ENCODE data around the gene TAF6. TPM values are rescaled to one million over a fixed set of nuclear protein-coding genes. Genes with fewer than 3 reads are reported as not detected.

Gene TAF6
- total RNA-seq (2014; rRNA removed; shearing (Covaris generic)) = 37.5 and 39.6 TPM in 2 replicates

DNA sequence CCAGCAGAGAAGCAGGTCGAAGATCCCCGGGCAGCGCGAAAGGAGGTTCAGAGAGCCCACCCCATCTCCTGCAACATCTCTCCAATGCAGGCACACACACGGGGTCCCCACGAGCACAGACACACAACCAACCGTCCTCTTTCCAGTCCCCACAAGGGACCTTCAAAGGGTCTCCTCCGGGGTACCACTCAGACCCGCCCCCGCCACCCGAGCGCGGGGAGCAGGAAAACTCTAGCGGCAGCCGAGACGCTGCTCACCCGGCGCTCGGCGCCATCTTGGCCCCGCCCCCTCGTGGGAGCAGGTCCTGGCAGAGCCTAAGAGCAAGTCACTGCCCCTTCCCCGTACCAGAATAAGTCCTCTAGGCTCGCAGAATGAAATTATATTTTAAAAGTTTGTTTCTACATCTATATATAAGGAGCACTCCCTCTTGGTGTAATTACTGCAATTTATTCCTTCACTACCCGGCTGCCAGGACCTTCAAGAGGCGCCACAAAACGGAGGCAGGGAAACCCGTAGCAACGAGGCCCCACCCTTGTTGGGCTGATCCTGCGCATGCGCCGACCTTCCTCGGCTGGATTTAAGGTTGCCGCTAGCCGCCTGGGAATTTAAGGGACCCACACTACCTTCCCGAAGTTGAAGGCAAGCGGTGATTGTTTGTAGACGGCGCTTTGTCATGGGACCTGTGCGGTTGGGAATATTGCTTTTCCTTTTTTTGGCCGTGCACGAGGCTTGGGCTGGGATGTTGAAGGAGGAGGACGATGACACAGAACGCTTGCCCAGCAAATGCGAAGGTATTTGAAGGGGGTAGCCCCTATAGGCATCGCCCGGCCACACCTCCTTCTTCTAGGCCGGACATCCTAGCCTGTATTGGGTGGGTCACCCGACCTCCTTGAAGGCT lies at the start of gene TAF6, which contains the start of gene CNPY4:
TSS of gene TAF6 (minus strand) at position 287 of the 898 bp plus-strand sequence. CDS start 5,149 bp downstream, outside the sequence.
TSS of gene CNPY4 (plus strand) at position 563 of the 898 bp plus-strand sequence. CDS start at position 674, 111 bp downstream.

DNA sequence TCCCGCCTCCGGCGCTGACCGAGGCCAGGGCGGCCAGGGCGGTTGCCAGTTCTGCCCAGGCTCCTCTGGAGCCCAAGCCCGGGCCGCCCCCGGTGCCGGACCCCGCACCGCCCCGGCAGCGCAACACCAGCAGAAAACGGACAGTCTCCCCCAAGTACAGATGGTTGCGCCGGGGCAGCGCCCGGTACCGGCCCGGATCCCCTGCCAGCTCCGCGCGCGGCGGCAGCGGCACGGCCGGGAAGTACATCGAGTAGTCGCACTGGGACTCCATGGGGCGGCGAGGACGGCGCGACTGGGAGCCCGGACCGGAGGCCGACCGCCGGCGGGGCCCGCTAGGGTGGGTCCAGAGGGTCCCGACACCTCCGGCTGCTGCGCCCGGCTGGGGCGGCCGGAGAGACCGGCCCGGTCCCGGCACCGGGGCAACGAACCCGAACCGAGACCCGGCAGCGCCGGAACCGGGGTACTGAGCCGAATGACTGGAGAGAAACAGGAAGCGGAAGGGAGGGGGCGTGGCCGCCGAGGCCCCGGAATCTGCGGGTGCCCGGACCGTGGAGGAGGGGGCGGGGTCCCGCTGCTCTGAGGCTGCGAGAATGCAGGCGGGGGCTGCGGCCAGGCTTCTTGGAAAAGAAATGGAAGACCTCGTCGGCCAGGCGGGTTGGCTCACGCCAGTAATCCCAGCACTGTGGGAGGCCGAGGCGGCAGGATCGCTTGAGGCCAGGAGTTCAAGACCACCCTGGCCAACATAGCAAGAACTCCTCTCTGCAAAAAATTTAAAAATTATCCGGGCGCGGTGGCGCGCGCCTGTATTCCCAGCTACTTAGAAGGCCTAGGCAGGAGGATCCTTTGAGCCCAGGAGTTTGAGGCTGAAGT lies 39.3 kb upstream of the TAF6 start, which contains the start of gene TRAPPC14:
TSS of gene TRAPPC14 (minus strand) at position 495 of the 870 bp plus-strand sequence. CDS start at position 271, 224 bp downstream.

DNA sequence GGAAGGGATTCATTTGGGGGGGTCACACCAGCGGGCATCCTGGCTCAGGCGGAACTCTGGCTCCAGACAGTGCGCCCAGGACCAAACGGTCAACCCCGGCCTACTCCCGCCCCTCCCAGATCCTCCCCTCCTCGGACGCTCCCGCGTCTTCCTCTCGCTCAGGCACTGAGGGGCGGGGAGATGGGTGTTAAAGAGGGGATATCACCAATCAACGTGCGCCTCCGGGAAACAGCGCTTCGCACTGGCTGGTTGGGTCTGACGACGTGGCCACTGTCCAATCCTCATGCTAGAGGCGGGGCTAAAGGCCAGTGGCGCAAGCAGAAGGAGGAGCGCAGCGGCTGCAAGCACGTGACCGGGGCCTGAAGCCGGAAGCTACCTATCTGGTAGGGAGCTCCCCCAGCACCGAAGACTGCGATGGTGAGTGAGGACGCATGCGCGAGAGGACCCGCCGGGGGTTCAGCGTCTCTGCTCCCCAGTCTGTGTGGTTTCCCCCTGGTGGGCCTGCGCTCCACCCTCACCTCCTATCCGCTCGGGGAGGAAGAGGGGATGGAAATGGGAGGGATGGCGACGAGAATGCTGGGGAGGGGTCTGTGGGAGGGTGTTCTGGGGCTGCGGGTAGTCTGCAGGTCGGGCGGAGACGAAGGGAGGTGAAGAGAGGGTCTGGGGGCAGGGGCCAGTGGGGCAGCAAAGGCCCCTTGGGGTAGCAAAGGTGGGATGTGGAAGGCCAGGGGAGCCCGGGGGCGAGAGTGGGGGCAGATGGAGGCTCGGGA lies 29.6 kb upstream of the TAF6 start, which contains the start of gene LAMTOR4:
TSS of gene LAMTOR4 (plus strand) at position 360 of the 770 bp plus-strand sequence. CDS start at position 415, 55 bp downstream.

DNA sequence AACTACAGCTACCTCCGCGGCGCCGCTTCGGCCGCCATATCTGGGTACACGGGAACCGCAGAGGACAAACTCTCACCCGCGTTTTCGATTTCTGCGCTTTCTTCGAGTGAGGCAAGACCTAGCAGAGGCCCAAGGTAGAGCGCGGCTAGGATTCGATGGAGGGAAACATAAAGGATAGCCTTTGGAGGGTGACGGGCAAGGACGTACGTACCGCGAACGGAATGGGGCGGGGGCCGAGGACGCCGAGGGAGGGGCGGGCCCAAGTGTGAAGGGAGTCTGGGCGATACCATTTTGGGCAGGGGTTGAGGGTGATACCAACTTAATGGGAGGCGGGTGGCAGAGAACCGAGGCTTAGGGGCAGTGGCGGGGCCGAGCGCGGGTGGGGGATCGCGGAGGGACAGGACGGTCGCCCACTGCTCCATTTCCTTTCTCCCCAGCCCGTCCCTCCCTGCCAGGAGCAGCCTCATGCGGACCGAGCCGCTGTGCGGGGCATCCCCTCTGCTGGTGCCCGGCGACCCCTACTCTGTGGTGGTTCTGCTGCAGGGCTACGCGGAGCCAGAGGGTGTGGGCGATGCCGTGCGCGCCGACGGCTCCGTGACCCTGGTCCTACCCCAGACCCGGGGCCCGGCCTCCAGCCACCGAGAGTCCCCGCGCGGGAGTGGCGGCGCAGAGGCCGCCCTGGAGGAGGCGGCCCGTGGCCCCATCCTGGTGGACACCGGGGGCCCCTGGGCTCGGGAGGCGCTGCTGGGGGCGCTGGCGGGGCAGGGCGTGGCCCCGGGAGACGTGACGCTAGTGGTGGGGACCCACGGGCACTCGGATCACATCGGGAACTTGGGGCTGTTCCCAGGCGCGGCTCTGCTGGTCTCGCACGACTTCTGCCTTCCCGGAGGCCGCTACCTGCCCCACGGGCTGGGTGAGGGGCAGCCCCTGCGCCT lies 8.0 kb upstream of the TAF6 start, which contains the start of gene MBLAC1:
TSS of gene MBLAC1 (plus strand) at position 37 of the 935 bp plus-strand sequence. CDS start at position 466, 429 bp downstream.

DNA sequence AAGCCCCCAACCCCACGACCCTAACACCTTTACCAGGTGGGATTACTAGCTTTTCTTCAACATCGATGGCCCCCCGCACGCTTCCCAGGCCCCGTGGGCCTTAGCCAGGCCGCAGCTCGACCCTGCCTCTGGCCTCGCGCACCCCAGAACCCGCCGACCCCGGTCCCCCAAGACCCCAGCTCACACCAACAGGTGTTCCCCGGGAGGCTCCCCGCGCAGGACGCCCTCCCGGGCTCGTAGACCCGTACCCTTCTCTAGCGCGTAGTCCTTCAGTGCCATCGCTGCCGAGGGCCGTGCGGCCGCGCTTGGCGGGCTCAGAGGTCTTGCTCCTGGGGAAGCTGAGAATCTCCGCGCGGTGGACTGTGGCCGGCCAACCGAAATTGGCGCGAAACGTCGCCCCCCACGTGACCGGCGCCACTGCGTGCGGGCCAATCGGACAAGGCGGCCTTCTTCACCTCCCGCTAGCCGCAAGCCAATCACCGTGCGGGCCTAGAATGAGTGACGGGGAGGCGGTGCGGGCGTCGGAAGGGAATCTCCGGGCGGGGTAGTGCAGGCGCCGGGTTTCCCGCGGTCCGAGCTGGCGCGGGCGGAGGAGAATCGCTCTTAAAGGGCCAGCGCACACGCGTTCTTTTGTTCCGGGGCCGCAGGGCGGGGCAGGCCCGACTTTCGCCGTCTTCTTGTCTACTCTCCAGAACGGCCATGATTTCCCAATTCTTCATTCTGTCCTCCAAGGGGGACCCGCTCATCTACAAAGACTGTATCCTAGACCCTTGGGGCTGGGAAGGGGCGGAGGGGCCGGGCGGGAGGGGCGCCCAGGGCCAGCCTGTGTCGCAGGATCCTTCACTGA lies 17.9 kb downstream of the TAF6 start, which contains the start of the genes AP4M1 and MCM7:
TSS of gene AP4M1 (plus strand) at position 628 of the 847 bp plus-strand sequence. CDS start at position 700, 72 bp downstream.
TSS of gene MCM7 (minus strand) at position 382 of the 847 bp plus-strand sequence. CDS start at position 279, 103 bp downstream.

DNA sequence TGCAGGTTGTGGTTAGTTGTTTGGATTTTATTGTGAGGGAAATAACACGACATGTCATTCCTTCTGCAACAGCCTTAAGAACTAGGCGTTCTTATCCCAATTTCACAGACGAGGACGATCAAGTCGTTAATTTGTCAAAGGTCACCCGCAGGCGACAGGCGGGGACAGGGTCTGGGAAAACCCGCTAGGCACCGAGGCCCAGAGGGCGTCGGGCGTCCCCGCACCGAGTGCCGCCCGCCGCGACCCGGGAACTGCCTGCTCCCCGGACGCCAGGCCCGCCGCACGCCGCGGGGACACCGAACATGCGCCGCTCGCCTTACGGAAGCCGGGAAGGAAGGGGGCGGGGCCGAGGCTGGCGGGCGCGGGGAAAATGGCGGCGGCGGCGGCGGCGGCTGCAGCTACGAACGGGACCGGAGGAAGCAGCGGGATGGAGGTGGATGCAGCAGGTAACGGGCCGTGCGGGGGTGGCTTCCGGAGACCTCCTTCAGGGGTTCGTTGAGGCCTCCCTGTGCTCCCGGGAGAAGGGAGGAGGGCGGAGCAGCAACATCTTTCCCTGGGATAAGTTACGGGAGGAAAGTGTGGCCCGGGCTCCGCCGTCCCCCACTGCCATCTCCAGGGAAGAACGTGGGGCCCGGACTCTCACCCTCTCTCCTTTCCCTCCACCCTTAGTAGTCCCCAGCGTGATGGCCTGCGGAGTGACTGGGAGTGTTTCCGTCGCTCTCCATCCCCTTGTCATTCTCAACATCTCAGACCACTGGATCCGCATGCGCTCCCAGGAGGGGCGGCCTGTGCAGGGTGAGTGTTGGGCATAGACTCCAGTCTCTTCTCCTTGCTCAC lies 30.3 kb downstream of the TAF6 start, which contains the start of gene COPS6:
TSS of gene COPS6 (plus strand) at position 349 of the 837 bp plus-strand sequence. CDS start at position 371, 22 bp downstream.

DNA sequence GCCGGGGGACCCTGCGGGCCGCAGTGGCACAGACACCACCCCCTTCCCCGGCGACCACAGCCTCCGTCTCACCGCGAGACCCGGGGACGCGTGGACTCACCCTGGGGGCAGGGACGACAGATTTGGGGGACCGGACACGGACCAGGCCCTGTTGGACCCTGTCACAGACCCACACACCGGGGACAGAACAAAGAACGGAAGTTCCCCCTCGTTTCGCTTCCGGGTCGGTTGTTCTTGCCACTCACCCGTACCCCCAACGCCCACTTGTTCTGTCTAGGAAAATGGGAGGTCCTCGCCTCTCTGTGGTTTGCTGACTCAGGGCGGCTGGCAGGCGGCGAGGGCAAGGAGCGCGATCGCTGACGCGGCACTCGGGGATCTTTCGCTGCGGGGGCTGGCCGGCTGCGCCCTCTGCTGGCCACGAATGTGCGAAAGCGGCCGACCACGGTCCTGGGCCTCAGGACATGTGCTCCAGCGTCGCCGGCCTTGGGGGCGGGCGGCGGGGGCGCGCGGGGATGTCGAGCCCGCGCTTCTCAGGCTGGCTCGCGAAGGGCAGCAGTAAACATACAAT lies 37.5 kb downstream of the TAF6 start, which contains the start of gene ZNF3:
TSS of gene ZNF3 (minus strand) at position 189 of the 568 bp plus-strand sequence. CDS start 4,366 bp downstream, outside the sequence.

Small RNA genes within 50 kb of the gene (small RNA-seq; reads per million reads assigned to genes)
- gene MIR106B (14.2 reads per million, percentile 91 among the genes with 10 or more reads in this experiment), gene MIR25 (163 reads per million, percentile 97 among the genes with 10 or more reads in this experiment), gene MIR93 (32.4 reads per million, percentile 94 among the genes with 10 or more reads in this experiment)

Other genes with a start within 250 kb of the TAF6 start
- gene OR2AE1, start 242.3 kb downstream of the TAF6 start, total RNA-seq (2014; rRNA removed; shearing (Covaris generic)) = not detected in 2 replicates
- gene TRIM4, start 199.8 kb downstream of the TAF6 start, total RNA-seq (2014; rRNA removed; shearing (Covaris generic)) = 23.1 and 23.5 TPM in 2 replicates
- 0.32 TPM in 1 of 2 replicates, not detected in the other for gene GJC3, start 189.7 kb downstream of the TAF6 start, total RNA-seq (2014; rRNA removed; shearing (Covaris generic))
- gene AZGP1, start 143.3 kb downstream of the TAF6 start, total RNA-seq (2014; rRNA removed; shearing (Covaris generic)) = 24.6 and 29.4 TPM in 2 replicates
- 23.1 and 27.5 TPM in 2 replicates for gene ZKSCAN1, start 103.8 kb downstream of the TAF6 start, total RNA-seq (2014; rRNA removed; shearing (Covaris generic))
- gene ZSCAN21, start 69.6 kb downstream of the TAF6 start, total RNA-seq (2014; rRNA removed; shearing (Covaris generic)) = 11.2 and 14.6 TPM in 2 replicates
- 28.2 and 28.8 TPM in 2 replicates for gene ZNF3, start 37.6 kb downstream of the TAF6 start, total RNA-seq (2014; rRNA removed; shearing (Covaris generic))
- gene COPS6, start 30.4 kb downstream of the TAF6 start, total RNA-seq (2014; rRNA removed; shearing (Covaris generic)) = 98.4 and 100 TPM in 2 replicates
- 387 and 408 TPM in 2 replicates for gene MCM7, start 18.0 kb downstream of the TAF6 start, total RNA-seq (2014; rRNA removed; shearing (Covaris generic))
- 22.2 and 36.8 TPM in 2 replicates for gene AP4M1, start 17.7 kb downstream of the TAF6 start, total RNA-seq (2014; rRNA removed; shearing (Covaris generic))
- 17.3 and 20.6 TPM in 2 replicates for gene CNPY4, start 276 bp upstream of the TAF6 start, total RNA-seq (2014; rRNA removed; shearing (Covaris generic))
- 4.8 and 6.3 TPM in 2 replicates for gene MBLAC1, start 7.6 kb upstream of the TAF6 start, total RNA-seq (2014; rRNA removed; shearing (Covaris generic))
- gene LAMTOR4, start 29.6 kb upstream of the TAF6 start, total RNA-seq (2014; rRNA removed; shearing (Covaris generic)) = 172 and 196 TPM in 2 replicates
- 17.1 and 26.5 TPM in 2 replicates for gene TRAPPC14, start 39.4 kb upstream of the TAF6 start, total RNA-seq (2014; rRNA removed; shearing (Covaris generic))
- 1.6 and 2.2 TPM in 2 replicates for gene GAL3ST4, start 49.3 kb upstream of the TAF6 start, total RNA-seq (2014; rRNA removed; shearing (Covaris generic))
- gene GPC2, start 58.0 kb upstream of the TAF6 start, total RNA-seq (2014; rRNA removed; shearing (Covaris generic)) = 0.72 and 1.2 TPM in 2 replicates
- 0.45 and 1.2 TPM in 2 replicates for gene STAG3, start 58.6 kb upstream of the TAF6 start, total RNA-seq (2014; rRNA removed; shearing (Covaris generic))
- gene PVRIG, start 100.6 kb upstream of the TAF6 start, total RNA-seq (2014; rRNA removed; shearing (Covaris generic)) = not detected in 2 replicates
- not detected in 2 replicates for gene SPDYE3, start 188.3 kb upstream of the TAF6 start, total RNA-seq (2014; rRNA removed; shearing (Covaris generic))
- 31.3 and 37.6 TPM in 2 replicates for gene PILRB, start 238.8 kb upstream of the TAF6 start, total RNA-seq (2014; rRNA removed; shearing (Covaris generic))

Data from A375 (cell line).